ENCODE data around the gene PSMB7.
A peak's percentile ranks its signal among the peaks of the same experiment; 100 is the strongest.

PSMB7 gene

GRCh38 chr9:124322618-124323432 lies 92.4 kb downstream of the PSMB7 start:
- H3K4me3 ChIP-seq (ENCODE audit: low read depth, low read length): no peak overlapping the region
- DNase-seq (ENCODE audit: low read depth): peak; percentile 95
- TF ChIP-seq POLR2A (IDR thresholded peaks at IDR 0.05; ENCODE audit: extremely low read depth, insufficient read length) (no peak), CTCF (IDR thresholded peaks at IDR 0.05; ENCODE audit: low read depth, low read length) (no peak), MAX (IDR thresholded peaks at IDR 0.05; ENCODE audit: low read depth, low read length) (peak; percentile 62), MYC (IDR thresholded peaks at IDR 0.05; ENCODE audit: low read depth, low read length) (peak; percentile 56)

- H3K4me3 ChIP-seq (ENCODE audit: low read depth, low read length): no peak overlapping the region
- no peak for DNase-seq (ENCODE audit: low read depth)
- no peak for TF ChIP-seq MAX (IDR thresholded peaks at IDR 0.05; ENCODE audit: low read depth, low read length)
- TF ChIP-seq POLR2A (IDR thresholded peaks at IDR 0.05; ENCODE audit: extremely low read depth, insufficient read length): no peak
- TF ChIP-seq MYC (IDR thresholded peaks at IDR 0.05; ENCODE audit: low read depth, low read length): no peak
- TF ChIP-seq CTCF (IDR thresholded peaks at IDR 0.05; ENCODE audit: low read depth, low read length): no peak
These were observed 93.3 kb downstream of the PSMB7 start for GRCh38 chr9:124321935-124322334.

- no peak overlapping the region for H3K4me3 ChIP-seq (ENCODE audit: low read depth, low read length)
- no peak for DNase-seq (ENCODE audit: low read depth)
- TF ChIP-seq MYC (IDR thresholded peaks at IDR 0.05; ENCODE audit: low read depth, low read length): no peak
- no peak for TF ChIP-seq MAX (IDR thresholded peaks at IDR 0.05; ENCODE audit: low read depth, low read length)
- no peak for TF ChIP-seq POLR2A (IDR thresholded peaks at IDR 0.05; ENCODE audit: extremely low read depth, insufficient read length)
- no peak for TF ChIP-seq CTCF (IDR thresholded peaks at IDR 0.05; ENCODE audit: low read depth, low read length)
These were observed 93.8 kb downstream of the PSMB7 start for GRCh38 chr9:124321416-124321815.

- peak; percentile 87 for TF ChIP-seq CTCF (IDR thresholded peaks at IDR 0.05; ENCODE audit: low read depth, low read length)
- TF ChIP-seq POLR2A (IDR thresholded peaks at IDR 0.05; ENCODE audit: extremely low read depth, insufficient read length): no peak
- TF ChIP-seq MAX (IDR thresholded peaks at IDR 0.05; ENCODE audit: low read depth, low read length): no peak
- peak; percentile 20; the same call in 1 of the 2 replicates for TF ChIP-seq MYC (IDR thresholded peaks at IDR 0.05; ENCODE audit: low read depth, low read length)
- peak; percentile 61 for DNase-seq (ENCODE audit: low read depth)
- no peak overlapping the region for H3K4me3 ChIP-seq (ENCODE audit: low read depth, low read length)
These were observed 94.9 kb downstream of the PSMB7 start for GRCh38 chr9:124320062-124320973.

GRCh38 chr9:124315882-124316281 lies 99.4 kb downstream of the PSMB7 start:
- no peak for DNase-seq (ENCODE audit: low read depth)
- TF ChIP-seq CTCF (IDR thresholded peaks at IDR 0.05; ENCODE audit: low read depth, low read length) (no peak), MAX (IDR thresholded peaks at IDR 0.05; ENCODE audit: low read depth, low read length) (no peak), POLR2A (IDR thresholded peaks at IDR 0.05; ENCODE audit: extremely low read depth, insufficient read length) (no peak), MYC (IDR thresholded peaks at IDR 0.05; ENCODE audit: low read depth, low read length) (no peak)
- no peak overlapping the region for H3K4me3 ChIP-seq (ENCODE audit: low read depth, low read length)

All from NB4 (cell line).